Upper lobe of left lung (tissue), 4 donors: ENCODE results near the gene BATF.

Experiments
- CTCF ChIP-seq, 6 experiments: fragments of 450-650 bp in 4 of 6; fragments of 200-600 bp in 2 of 6; sonication (generic) in 2 of 6; IDR thresholded peaks; one replicate each; pipeline ENCODE4 v1.5.1; 2016 to 2019; ENCODE audit warnings: antibody characterized with exemption in 6 of 6
- POLR2A ChIP-seq, 4 donors: fragments of 450-650 bp; IDR thresholded peaks; one replicate each; pipeline ENCODE4 v1.5.1; 2016 to 2017; ENCODE audit warnings: antibody characterized with exemption in 4 of 4, mild to moderate bottlenecking in 2 of 4

- TF ChIP-seq POLR2A (IDR thresholded peaks at IDR 0.05) (no peak), CTCF (IDR thresholded peaks at IDR 0.05) (no peak)
These were observed 69.8 kb downstream of the BATF start for GRCh38 chr14:75591987-75592575.
